ENCODE results near the gene ZFAND4.

ZFAND4 gene

DNA sequence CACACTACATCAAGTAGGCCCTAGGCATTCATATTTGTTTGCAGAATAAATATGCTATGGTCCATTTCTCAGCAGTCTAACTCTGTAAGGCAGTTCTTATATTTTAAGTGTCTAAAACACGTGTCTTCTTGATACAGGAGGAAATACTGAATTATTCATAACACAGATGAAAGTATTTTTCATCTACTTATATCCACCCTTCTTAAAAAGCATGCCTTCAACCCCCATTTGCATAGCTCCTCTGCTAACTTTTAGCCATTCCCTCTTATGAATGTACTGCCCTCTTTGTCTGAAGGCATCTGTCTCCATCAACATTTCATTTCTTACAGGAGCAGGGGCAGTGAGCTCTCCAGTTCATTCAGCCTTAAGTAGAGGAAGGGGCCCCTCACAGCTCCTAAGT lies 57.7 kb downstream of the ZFAND4 start (continued):
- TF ChIP-seq, protein P1, sequence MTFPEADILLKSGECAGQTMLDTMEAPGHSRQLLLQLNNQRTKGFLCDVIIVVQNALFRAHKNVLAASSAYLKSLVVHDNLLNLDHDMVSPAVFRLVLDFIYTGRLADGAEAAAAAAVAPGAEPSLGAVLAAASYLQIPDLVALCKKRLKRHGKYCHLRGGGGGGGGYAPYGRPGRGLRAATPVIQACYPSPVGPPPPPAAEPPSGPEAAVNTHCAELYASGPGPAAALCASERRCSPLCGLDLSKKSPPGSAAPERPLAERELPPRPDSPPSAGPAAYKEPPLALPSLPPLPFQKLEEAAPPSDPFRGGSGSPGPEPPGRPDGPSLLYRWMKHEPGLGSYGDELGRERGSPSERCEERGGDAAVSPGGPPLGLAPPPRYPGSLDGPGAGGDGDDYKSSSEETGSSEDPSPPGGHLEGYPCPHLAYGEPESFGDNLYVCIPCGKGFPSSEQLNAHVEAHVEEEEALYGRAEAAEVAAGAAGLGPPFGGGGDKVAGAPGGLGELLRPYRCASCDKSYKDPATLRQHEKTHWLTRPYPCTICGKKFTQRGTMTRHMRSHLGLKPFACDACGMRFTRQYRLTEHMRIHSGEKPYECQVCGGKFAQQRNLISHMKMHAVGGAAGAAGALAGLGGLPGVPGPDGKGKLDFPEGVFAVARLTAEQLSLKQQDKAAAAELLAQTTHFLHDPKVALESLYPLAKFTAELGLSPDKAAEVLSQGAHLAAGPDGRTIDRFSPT (tag by site-specific recombination; IDR thresholded peaks at IDR 0.05): no peak
- TF ChIP-seq, protein P2, sequence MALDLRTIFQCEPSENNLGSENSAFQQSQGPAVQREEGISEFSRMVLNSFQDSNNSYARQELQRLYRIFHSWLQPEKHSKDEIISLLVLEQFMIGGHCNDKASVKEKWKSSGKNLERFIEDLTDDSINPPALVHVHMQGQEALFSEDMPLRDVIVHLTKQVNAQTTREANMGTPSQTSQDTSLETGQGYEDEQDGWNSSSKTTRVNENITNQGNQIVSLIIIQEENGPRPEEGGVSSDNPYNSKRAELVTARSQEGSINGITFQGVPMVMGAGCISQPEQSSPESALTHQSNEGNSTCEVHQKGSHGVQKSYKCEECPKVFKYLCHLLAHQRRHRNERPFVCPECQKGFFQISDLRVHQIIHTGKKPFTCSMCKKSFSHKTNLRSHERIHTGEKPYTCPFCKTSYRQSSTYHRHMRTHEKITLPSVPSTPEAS (tag by site-specific recombination; IDR thresholded peaks at IDR 0.05): no peak
- TF ChIP-seq, protein P3, sequence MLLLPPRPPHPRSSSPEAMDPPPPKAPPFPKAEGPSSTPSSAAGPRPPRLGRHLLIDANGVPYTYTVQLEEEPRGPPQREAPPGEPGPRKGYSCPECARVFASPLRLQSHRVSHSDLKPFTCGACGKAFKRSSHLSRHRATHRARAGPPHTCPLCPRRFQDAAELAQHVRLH (tag by site-specific recombination; IDR thresholded peaks at IDR 0.05): no peak

DNA sequence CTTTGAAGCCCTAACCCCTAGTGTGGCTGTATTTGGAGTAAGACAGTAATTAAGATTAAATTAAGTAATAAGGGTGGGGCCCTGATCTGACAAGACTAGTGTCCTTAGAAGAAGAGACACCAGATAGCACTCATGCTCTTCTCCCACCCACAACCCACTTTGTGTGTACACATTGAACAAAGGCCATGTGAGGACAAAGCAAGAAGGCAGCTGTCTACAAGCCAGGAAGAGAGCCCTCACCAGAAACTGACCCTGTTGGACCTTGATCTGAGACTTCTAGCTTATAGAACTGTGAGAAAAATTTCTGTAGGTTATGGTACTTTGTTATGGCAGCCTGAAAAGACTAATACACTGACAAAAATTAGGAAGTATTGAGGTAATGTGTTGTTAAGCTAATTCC lies 59.8 kb downstream of the ZFAND4 start:
- H3K4me3 ChIP-seq (ENCODE audit: low read depth, low read length): no peak overlapping the region
- no peak for TF ChIP-seq ZNF76 (tag by site-specific recombination; IDR thresholded peaks at IDR 0.05; ENCODE audit: borderline replicate concordance, low read depth)
- TF ChIP-seq ZIC2 (tag by site-specific recombination; IDR thresholded peaks at IDR 0.05): no peak
- no peak for TF ChIP-seq ZNF701 (tag by site-specific recombination; IDR thresholded peaks at IDR 0.05)
- TF ChIP-seq ZNF133 (tag by site-specific recombination; IDR thresholded peaks at IDR 0.05): no peak
- TF ChIP-seq KLF1 (tag by site-specific recombination; IDR thresholded peaks at IDR 0.05): no peak
- TF ChIP-seq MZF1 (tag by site-specific recombination; IDR thresholded peaks at IDR 0.05; ENCODE audit: borderline replicate concordance): no peak
- TF ChIP-seq ZNF473 (tag by site-specific recombination; IDR thresholded peaks at IDR 0.05): no peak
- TF ChIP-seq ZNF140 (tag by site-specific recombination; IDR thresholded peaks at IDR 0.05): no peak
- no peak for TF ChIP-seq ZNF626 (tag by site-specific recombination; IDR thresholded peaks at IDR 0.05)
- no peak for TF ChIP-seq ZNF843 (tag by site-specific recombination; IDR thresholded peaks at IDR 0.05)
- TF ChIP-seq ZNF747 (tag by site-specific recombination; IDR thresholded peaks at IDR 0.05): no peak
- TF ChIP-seq, protein P4, sequence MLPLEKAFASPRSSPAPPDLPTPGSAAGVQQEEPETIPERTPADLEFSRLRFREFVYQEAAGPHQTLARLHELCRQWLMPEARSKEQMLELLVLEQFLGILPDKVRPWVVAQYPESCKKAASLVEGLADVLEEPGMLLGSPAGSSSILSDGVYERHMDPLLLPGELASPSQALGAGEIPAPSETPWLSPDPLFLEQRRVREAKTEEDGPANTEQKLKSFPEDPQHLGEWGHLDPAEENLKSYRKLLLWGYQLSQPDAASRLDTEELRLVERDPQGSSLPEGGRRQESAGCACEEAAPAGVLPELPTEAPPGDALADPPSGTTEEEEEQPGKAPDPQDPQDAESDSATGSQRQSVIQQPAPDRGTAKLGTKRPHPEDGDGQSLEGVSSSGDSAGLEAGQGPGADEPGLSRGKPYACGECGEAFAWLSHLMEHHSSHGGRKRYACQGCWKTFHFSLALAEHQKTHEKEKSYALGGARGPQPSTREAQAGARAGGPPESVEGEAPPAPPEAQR (tag by site-specific recombination; IDR thresholded peaks at IDR 0.05): no peak
- no peak for TF ChIP-seq ZNF837 (tag by site-specific recombination; IDR thresholded peaks at IDR 0.05)
- H3K27ac ChIP-seq (ENCODE audit: extremely low read depth, low read depth, low read length): no peak overlapping the region
- ChIA-PET CTCF (no interaction called here), POLR2A (no interaction called here)
- no peaks in the 10 kb centered on the region for H3K4me1 ChIP-seq (ENCODE audit: control insufficient read depth, insufficient read depth, low read length)
- peaks cover 10 to 15% of the 10 kb centered on the region in 2 experiments for H3K36me3 ChIP-seq (ENCODE audit: control insufficient read depth in 2 of 2, insufficient read depth in 1 of 2, low read length in 2 of 2)
- H3K9me3 ChIP-seq (ENCODE audit: control insufficient read depth, insufficient read depth, low read depth, low read length): no peaks in the 10 kb centered on the region

DNA sequence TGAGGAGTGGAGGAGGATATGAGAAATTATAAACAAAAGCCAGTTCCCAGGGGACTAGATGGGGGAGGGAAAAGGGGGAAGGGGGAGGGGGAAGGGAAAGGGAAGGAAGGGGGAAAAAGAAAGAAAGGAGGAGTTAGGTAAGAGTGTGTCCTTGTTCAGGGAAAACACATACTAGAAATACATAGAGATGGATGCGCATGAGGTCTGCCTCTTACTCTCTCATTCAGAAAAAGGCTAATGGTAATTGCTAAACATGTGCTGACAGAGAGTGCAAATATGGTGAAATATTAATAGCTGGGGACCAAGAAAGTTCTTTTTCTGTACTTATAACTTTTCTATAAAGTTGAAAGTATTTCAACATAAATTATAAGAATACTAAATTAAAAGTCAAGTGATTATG lies 64.5 kb downstream of the ZFAND4 start:
- POLR2A ChIA-PET: no interaction called here
- peaks cover 2 to 12% of the 10 kb centered on the region in 2 experiments for H3K36me3 ChIP-seq (ENCODE audit: control insufficient read depth in 2 of 2, insufficient read depth in 1 of 2, low read length in 2 of 2)
- H3K4me3 ChIP-seq (ENCODE audit: low read depth, low read length): no peak overlapping the region
- no peaks in the 10 kb centered on the region for H3K9me3 ChIP-seq (ENCODE audit: control insufficient read depth, insufficient read depth, low read depth, low read length)
- CTCF ChIA-PET: no interaction called here
- H3K27ac ChIP-seq (ENCODE audit: extremely low read depth, low read depth, low read length): no peak overlapping the region
- TF ChIP-seq ZNF549 (tag by site-specific recombination; IDR thresholded peaks at IDR 0.05): no peak
- peak; percentile 57; the same call in 1 of the 2 replicates for TF ChIP-seq PRDM1 (tag by site-specific recombination; IDR thresholded peaks at IDR 0.05)
- no peak for TF ChIP-seq ZNF558 (tag by site-specific recombination; IDR thresholded peaks at IDR 0.05)
- no peak for TF ChIP-seq ZEB2 (tag by site-specific recombination; IDR thresholded peaks at IDR 0.05)
- TF ChIP-seq ZNF776 (tag by site-specific recombination; IDR thresholded peaks at IDR 0.05; ENCODE audit: borderline replicate concordance): no peak
- no peaks in the 10 kb centered on the region for H3K4me1 ChIP-seq (ENCODE audit: control insufficient read depth, insufficient read depth, low read length)

Measured in HEK293 (cell line).